Loucy (cell line): ENCODE data around the gene RASSF9.

Experiments
- H2AFZ ChIP-seq: fragments of 200-600 bp; sonication (generic); 2 replicates; pipeline ENCODE4 v1.6.0; 2016; ENCODE audit warnings: antibody characterized with exemption, mild to moderate bottlenecking, low read length, moderate library complexity
- H3F3A ChIP-seq: fragments of 200-600 bp; 2 replicates; pipeline ENCODE4 v1.6.0; 2016; ENCODE audit warnings: antibody characterized with exemption, low read depth, mild to moderate bottlenecking
- H3K27me3 ChIP-seq: fragments of 200-600 bp; sonication (generic); 2 replicates; pipeline ENCODE4 v1.6.1; 2014; ENCODE audit warnings: low read length, mild to moderate bottlenecking; ENCODE audit not compliant: insufficient read depth, poor library complexity, severe bottlenecking
- H3K36me3 ChIP-seq: fragments of 200-600 bp; sonication (generic); 2 replicates; pipeline ENCODE4 v1.6.1; 2016; ENCODE audit warnings: low read length; ENCODE audit not compliant: insufficient read depth
- H3K4me1 ChIP-seq: fragments of 200-600 bp; sonication (generic); 2 replicates; pipeline ENCODE4 v1.5.1; 2014; ENCODE audit warnings: low read length, mild to moderate bottlenecking; ENCODE audit not compliant: insufficient read depth, poor library complexity, severe bottlenecking
- H3K4me2 ChIP-seq: fragments of 200-600 bp; sonication (generic); 2 replicates; pipeline ENCODE4 v1.6.0; 2014; ENCODE audit warnings: antibody characterized with exemption, low read length, low read depth, mild to moderate bottlenecking; ENCODE audit not compliant: poor library complexity, severe bottlenecking
- H3K4me3 ChIP-seq: fragments of 200-600 bp; sonication (generic); 2 replicates; pipeline ENCODE4 v1.5.1; 2014; ENCODE audit warnings: low read length, mild to moderate bottlenecking, mixed read lengths; ENCODE audit not compliant: poor library complexity, severe bottlenecking
- H3K79me2 ChIP-seq: fragments of 200-600 bp; sonication (generic); 2 replicates; pipeline ENCODE4 v1.6.1; 2014; ENCODE audit warnings: low read length; ENCODE audit not compliant: insufficient read depth
- H3K9ac ChIP-seq: fragments of 200-600 bp; sonication (generic); 2 replicates; pipeline ENCODE4 v1.6.0; 2014; ENCODE audit warnings: mild to moderate bottlenecking, low read depth, low read length, moderate library complexity; ENCODE audit not compliant: poor library complexity, severe bottlenecking
- H3K9me2 ChIP-seq: fragments of 200-600 bp; sonication (generic); replicated peaks from 2 replicates; pipeline ENCODE4 v1.6.1; 2016; ENCODE audit warnings: low read depth, low read length, mixed read lengths
- H3K9me3 ChIP-seq: fragments of 200-600 bp; sonication (generic); 2 replicates; pipeline ENCODE4 v1.6.1; 2014; ENCODE audit warnings: mild to moderate bottlenecking, antibody characterized with exemption, low read length, low read depth; ENCODE audit not compliant: insufficient read depth
- H4K20me1 ChIP-seq: fragments of 200-600 bp; sonication (generic); 2 replicates; pipeline ENCODE4 v1.6.0; 2014; ENCODE audit warnings: antibody characterized with exemption, low read length, mild to moderate bottlenecking; ENCODE audit not compliant: insufficient read depth, poor library complexity, severe bottlenecking
- CTCF ChIP-seq: fragments of 200-600 bp; sonication (generic); conservative IDR thresholded peaks from 2 replicates; pipeline ENCODE4 v1.5.1; 2014; ENCODE audit warnings: mild to moderate bottlenecking, antibody characterized with exemption, low read length
- EZH2phosphoT487 ChIP-seq: fragments of 200-600 bp; IDR thresholded peaks from 2 replicates; pipeline ENCODE4 v1.6.1; 2018; ENCODE audit warnings: antibody characterized with exemption, mild to moderate bottlenecking, moderate library complexity, borderline replicate concordance

The RASSF9 gene

GRCh38 chr12:85829391-85829790 lies 6.8 kb downstream of the RASSF9 start:
- H3K4me1 ChIP-seq, result no peaks in the 10 kb centered on the region
- no peaks in the 10 kb centered on the region for H4K20me1 ChIP-seq
- no peak overlapping the region for H2AFZ ChIP-seq
- H3K27me3 ChIP-seq, result no peaks in the 10 kb centered on the region
- no peaks in the 10 kb centered on the region for H3F3A ChIP-seq
- H3K9me2 ChIP-seq, result no peaks in the 10 kb centered on the region
- no peaks in the 10 kb centered on the region for H3K79me2 ChIP-seq
- no peak overlapping the region for H3K9ac ChIP-seq
- H3K9me3 ChIP-seq, result no peaks in the 10 kb centered on the region
- no peaks in the 10 kb centered on the region for H3K36me3 ChIP-seq
- H3K4me3 ChIP-seq, result no peak overlapping the region
- no peak overlapping the region for H3K4me2 ChIP-seq
- TF ChIP-seq CTCF, result no peak
- TF ChIP-seq EZH2phosphoT487, result no peak

- Histone ChIP-seq H3K9me2 (no peaks in the 10 kb centered on the region), H3K36me3 (no peaks in the 10 kb centered on the region), H3K27me3 (no peaks in the 10 kb centered on the region), H3K4me1 (no peaks in the 10 kb centered on the region), H2AFZ (no peak overlapping the region), H3K4me3 (no peak overlapping the region), H3K79me2 (no peaks in the 10 kb centered on the region), H4K20me1 (no peaks in the 10 kb centered on the region), H3F3A (no peaks in the 10 kb centered on the region), H3K9me3 (no peaks in the 10 kb centered on the region), H3K9ac (no peak overlapping the region), H3K4me2 (no peak overlapping the region)
- no peak for TF ChIP-seq CTCF
- no peak for TF ChIP-seq EZH2phosphoT487
Measured at GRCh38 chr12:85828576-85828975, 7.6 kb downstream of the RASSF9 start.

GRCh38 chr12:85825746-85826145 lies 10.5 kb downstream of the RASSF9 start:
- TF ChIP-seq EZH2phosphoT487 (no peak), CTCF (no peak)
- Histone ChIP-seq H3K79me2 (no peaks in the 10 kb centered on the region), H3K9me2 (no peaks in the 10 kb centered on the region), H3K4me1 (no peaks in the 10 kb centered on the region), H3K36me3 (no peaks in the 10 kb centered on the region), H3F3A (no peaks in the 10 kb centered on the region), H2AFZ (no peak overlapping the region), H3K27me3 (no peaks in the 10 kb centered on the region), H3K4me3 (no peak overlapping the region), H3K4me2 (no peak overlapping the region), H4K20me1 (no peaks in the 10 kb centered on the region), H3K9ac (no peak overlapping the region), H3K9me3 (no peaks in the 10 kb centered on the region)
